ENCODE results near the gene BRMS1L. TPM values are rescaled to one million over a fixed set of nuclear protein-coding genes. Genes with fewer than 3 reads are reported as not detected.

The BRMS1L gene
- polyA plus RNA-seq, 1 donor from 2014 or later, result 30.8 TPM

DNA sequence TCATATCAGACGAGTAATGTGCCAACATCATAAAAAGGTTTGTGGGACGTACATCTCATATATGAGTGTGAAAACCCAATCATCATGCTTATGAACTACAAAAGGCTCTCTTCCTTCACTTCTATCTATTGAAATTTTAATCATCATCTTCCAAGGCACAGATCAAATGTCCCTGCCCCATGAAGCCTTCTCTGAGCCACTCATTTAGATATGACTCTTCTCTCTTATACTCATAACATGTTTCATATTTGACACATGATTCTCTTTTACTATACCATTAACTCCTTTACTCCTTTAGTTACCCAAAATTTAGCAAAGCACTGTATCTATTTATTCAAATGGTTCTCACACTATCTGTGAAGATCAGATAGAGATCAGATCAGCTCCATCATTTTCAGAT, 39.3 kb upstream of the BRMS1L start:
- H3K79me2 ChIP-seq (replicated peaks; ENCODE audit: insufficient read depth, low read length), result peaks cover 30% of the 10 kb centered on the region
- TF ChIP-seq TAF1 (IDR thresholded peaks at IDR 0.05; ENCODE audit: low read depth) (no peak), RAD21 (conservative IDR thresholded peaks at IDR 0.05) (no peak), EP300 (conservative IDR thresholded peaks at IDR 0.05; ENCODE audit: poor library complexity, severe bottlenecking) (no peak), POLR2AphosphoS5 (IDR thresholded peaks at IDR 0.05) (no peak)
- no peaks in the 10 kb centered on the region for H3K27me3 ChIP-seq (ENCODE audit: insufficient read depth, low read depth, low read length)
- no peaks in the 10 kb centered on the region for H4K20me1 ChIP-seq (ENCODE audit: insufficient read depth)
- H2AFZ ChIP-seq (ENCODE audit: low read depth, low read length), result no peak overlapping the region
- no peak overlapping the region for H3K27ac ChIP-seq (ENCODE audit: low read length)
- no peaks in the 10 kb centered on the region for H3F3A ChIP-seq (ENCODE audit: insufficient read depth, low read length, poor library complexity, severe bottlenecking)
- no peak overlapping the region for H3K4me3 ChIP-seq (ENCODE audit: low read length)
- H3K4me2 ChIP-seq (ENCODE audit: low read length), result no peak overlapping the region
- H3K36me3 ChIP-seq (ENCODE audit: insufficient read depth, low read length), result no peaks in the 10 kb centered on the region
- H3K9ac ChIP-seq (ENCODE audit: low read length), result no peak overlapping the region
- H3K9me3 ChIP-seq (ENCODE audit: low read length), result no peaks in the 10 kb centered on the region
- H3K9me2 ChIP-seq (ENCODE audit: insufficient read depth, low read length), result no peaks in the 10 kb centered on the region

DNA sequence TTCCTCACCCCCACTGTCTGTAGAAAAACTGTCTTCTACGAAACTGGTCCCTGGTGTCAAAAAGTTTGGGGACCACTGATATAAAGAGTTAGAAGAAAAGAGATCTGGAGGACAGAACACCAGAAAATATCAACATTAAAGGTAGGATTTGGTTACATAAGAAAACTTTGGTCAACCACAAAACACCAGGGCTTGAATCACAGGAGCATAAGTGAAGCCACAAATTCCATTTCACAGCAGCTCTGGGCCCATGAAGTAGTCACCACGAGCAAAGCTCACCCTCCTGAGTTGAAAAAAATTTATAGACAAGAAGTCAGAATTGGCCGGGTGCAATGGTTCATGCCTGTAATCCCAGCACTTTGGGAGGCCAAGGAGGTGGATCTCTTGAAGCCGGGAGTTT, 36.5 kb upstream of the BRMS1L start:
- TF ChIP-seq EP300 (conservative IDR thresholded peaks at IDR 0.05; ENCODE audit: poor library complexity, severe bottlenecking) (no peak), RAD21 (conservative IDR thresholded peaks at IDR 0.05) (no peak), TAF1 (IDR thresholded peaks at IDR 0.05; ENCODE audit: low read depth) (no peak), MXI1 (conservative IDR thresholded peaks at IDR 0.05; ENCODE audit: poor library complexity, severe bottlenecking) (no peak), POLR2AphosphoS5 (IDR thresholded peaks at IDR 0.05) (no peak)
- TF ChIP-seq, protein P1, sequence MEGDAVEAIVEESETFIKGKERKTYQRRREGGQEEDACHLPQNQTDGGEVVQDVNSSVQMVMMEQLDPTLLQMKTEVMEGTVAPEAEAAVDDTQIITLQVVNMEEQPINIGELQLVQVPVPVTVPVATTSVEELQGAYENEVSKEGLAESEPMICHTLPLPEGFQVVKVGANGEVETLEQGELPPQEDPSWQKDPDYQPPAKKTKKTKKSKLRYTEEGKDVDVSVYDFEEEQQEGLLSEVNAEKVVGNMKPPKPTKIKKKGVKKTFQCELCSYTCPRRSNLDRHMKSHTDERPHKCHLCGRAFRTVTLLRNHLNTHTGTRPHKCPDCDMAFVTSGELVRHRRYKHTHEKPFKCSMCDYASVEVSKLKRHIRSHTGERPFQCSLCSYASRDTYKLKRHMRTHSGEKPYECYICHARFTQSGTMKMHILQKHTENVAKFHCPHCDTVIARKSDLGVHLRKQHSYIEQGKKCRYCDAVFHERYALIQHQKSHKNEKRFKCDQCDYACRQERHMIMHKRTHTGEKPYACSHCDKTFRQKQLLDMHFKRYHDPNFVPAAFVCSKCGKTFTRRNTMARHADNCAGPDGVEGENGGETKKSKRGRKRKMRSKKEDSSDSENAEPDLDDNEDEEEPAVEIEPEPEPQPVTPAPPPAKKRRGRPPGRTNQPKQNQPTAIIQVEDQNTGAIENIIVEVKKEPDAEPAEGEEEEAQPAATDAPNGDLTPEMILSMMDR (IDR thresholded peaks at IDR 0.05; ENCODE audit: poor library complexity, severe bottlenecking), result no peak
- no peaks in the 10 kb centered on the region for H3K36me3 ChIP-seq (ENCODE audit: insufficient read depth, low read length)
- H3K27me3 ChIP-seq (ENCODE audit: insufficient read depth, low read depth, low read length), result no peaks in the 10 kb centered on the region
- H3F3A ChIP-seq (ENCODE audit: insufficient read depth, low read length, poor library complexity, severe bottlenecking), result no peaks in the 10 kb centered on the region
- H4K20me1 ChIP-seq (ENCODE audit: insufficient read depth), result no peaks in the 10 kb centered on the region
- no peak overlapping the region for H3K4me2 ChIP-seq (ENCODE audit: low read length)
- no peak overlapping the region for H3K27ac ChIP-seq (ENCODE audit: low read length)
- H3K4me3 ChIP-seq (ENCODE audit: low read length), result no peak overlapping the region
- H2AFZ ChIP-seq (ENCODE audit: low read depth, low read length), result no peak overlapping the region
- H3K9me3 ChIP-seq (ENCODE audit: low read length), result no peaks in the 10 kb centered on the region
- H3K9me2 ChIP-seq (ENCODE audit: insufficient read depth, low read length), result no peaks in the 10 kb centered on the region
- H3K79me2 ChIP-seq (replicated peaks; ENCODE audit: insufficient read depth, low read length), result peaks cover 19% of the 10 kb centered on the region
- H3K9ac ChIP-seq (ENCODE audit: low read length), result no peak overlapping the region

DNA sequence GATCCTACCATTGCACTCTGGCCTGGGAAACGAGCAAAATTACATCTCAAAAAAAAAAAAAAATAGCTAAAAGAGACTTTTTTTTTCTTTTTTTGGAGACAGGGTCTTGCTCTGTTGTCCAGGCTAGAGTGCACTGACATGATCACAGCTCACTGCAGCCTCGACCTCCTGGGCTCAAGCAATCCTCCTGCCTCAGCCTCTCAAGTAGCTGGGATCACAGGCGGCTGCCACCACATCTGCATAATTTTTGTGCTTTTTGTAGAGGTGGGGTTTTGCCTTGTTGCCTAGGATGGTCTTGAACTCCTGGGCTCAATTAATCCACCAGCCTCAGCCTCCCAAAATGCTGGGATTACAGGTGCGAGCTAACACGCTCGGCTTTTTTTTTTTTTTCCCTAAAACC, 28.3 kb upstream of the BRMS1L start:
- H3K4me2 ChIP-seq (ENCODE audit: low read length), result no peak overlapping the region
- no peaks in the 10 kb centered on the region for H3K9me2 ChIP-seq (ENCODE audit: insufficient read depth, low read length)
- no peaks in the 10 kb centered on the region for H3K36me3 ChIP-seq (ENCODE audit: insufficient read depth, low read length)
- H3K4me3 ChIP-seq (ENCODE audit: low read length), result no peak overlapping the region
- H4K20me1 ChIP-seq (ENCODE audit: insufficient read depth), result no peaks in the 10 kb centered on the region
- H3K79me2 ChIP-seq (replicated peaks; ENCODE audit: insufficient read depth, low read length), result peaks cover 37% of the 10 kb centered on the region
- no peak for TF ChIP-seq EP300 (conservative IDR thresholded peaks at IDR 0.05; ENCODE audit: poor library complexity, severe bottlenecking)
- no peak for TF ChIP-seq RAD21 (conservative IDR thresholded peaks at IDR 0.05)
- TF ChIP-seq, protein P2, sequence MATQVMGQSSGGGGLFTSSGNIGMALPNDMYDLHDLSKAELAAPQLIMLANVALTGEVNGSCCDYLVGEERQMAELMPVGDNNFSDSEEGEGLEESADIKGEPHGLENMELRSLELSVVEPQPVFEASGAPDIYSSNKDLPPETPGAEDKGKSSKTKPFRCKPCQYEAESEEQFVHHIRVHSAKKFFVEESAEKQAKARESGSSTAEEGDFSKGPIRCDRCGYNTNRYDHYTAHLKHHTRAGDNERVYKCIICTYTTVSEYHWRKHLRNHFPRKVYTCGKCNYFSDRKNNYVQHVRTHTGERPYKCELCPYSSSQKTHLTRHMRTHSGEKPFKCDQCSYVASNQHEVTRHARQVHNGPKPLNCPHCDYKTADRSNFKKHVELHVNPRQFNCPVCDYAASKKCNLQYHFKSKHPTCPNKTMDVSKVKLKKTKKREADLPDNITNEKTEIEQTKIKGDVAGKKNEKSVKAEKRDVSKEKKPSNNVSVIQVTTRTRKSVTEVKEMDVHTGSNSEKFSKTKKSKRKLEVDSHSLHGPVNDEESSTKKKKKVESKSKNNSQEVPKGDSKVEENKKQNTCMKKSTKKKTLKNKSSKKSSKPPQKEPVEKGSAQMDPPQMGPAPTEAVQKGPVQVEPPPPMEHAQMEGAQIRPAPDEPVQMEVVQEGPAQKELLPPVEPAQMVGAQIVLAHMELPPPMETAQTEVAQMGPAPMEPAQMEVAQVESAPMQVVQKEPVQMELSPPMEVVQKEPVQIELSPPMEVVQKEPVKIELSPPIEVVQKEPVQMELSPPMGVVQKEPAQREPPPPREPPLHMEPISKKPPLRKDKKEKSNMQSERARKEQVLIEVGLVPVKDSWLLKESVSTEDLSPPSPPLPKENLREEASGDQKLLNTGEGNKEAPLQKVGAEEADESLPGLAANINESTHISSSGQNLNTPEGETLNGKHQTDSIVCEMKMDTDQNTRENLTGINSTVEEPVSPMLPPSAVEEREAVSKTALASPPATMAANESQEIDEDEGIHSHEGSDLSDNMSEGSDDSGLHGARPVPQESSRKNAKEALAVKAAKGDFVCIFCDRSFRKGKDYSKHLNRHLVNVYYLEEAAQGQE (IDR thresholded peaks at IDR 0.05; ENCODE audit: borderline replicate concordance), result no peak
- TF ChIP-seq EZH2 (IDR thresholded peaks at IDR 0.05; ENCODE audit: borderline replicate concordance, insufficient read depth, low read length, poor library complexity, severe bottlenecking), result no peak
- TF ChIP-seq SMC3 (conservative IDR thresholded peaks at IDR 0.05; ENCODE audit: poor library complexity), result no peak
- TF ChIP-seq TAF1 (IDR thresholded peaks at IDR 0.05; ENCODE audit: low read depth), result no peak
- no peak overlapping the region for H3K9ac ChIP-seq (ENCODE audit: low read length)
- no peak overlapping the region for H3K27ac ChIP-seq (ENCODE audit: low read length)
- H2AFZ ChIP-seq (ENCODE audit: low read depth, low read length), result no peak overlapping the region
- H3F3A ChIP-seq (ENCODE audit: insufficient read depth, low read length, poor library complexity, severe bottlenecking), result no peaks in the 10 kb centered on the region
- no peaks in the 10 kb centered on the region for H3K27me3 ChIP-seq (ENCODE audit: insufficient read depth, low read depth, low read length)
- no peaks in the 10 kb centered on the region for H3K9me3 ChIP-seq (ENCODE audit: low read length)

Measured in neural cell (in vitro differentiated cells).